Dermis blood vessel endothelial cell (primary cell): ENCODE results near the gene MAP4K4. TPM values are rescaled to one million over a fixed set of nuclear protein-coding genes. Genes with fewer than 3 reads are reported as not detected.

Experiments
- DNase-seq: peaks from one replicate; pipeline ENCODE4 v3.0.0; 2010
- total RNA-seq: library from RNA; depleted of rRNA; stranded (reverse); fragments of >200 nt; gene quantifications from 2 replicates; pipeline ENCODE4 v1.2.3, GENCODE V29; 2014

Gene MAP4K4
- total RNA-seq, 1 donor from 2014 or later: 192 TPM

GRCh38 chr2:101818531-101819451 lies 121.3 kb downstream of the MAP4K4 start:
- DNase-seq: peak; percentile 53

GRCh38 chr2:101820519-101820918 lies 123.0 kb downstream of the MAP4K4 start:
- DNase-seq: peak; percentile 42

- no peak for DNase-seq
Measured at GRCh38 chr2:101821059-101821805, 123.7 kb downstream of the MAP4K4 start.

- DNase-seq: no peak
Measured at GRCh38 chr2:101821828-101822458, 124.4 kb downstream of the MAP4K4 start.

- DNase-seq: peak; percentile 92
Measured at GRCh38 chr2:101823347-101823791, 125.9 kb downstream of the MAP4K4 start.

GRCh38 chr2:101823859-101824258 lies 126.4 kb downstream of the MAP4K4 start:
- peak; percentile 65 for DNase-seq

- DNase-seq: no peak
Measured at GRCh38 chr2:101826716-101827115, 129.2 kb downstream of the MAP4K4 start.

- peak; percentile 56 for DNase-seq
Measured at GRCh38 chr2:101827246-101827645, 129.7 kb downstream of the MAP4K4 start.

- DNase-seq: no peak
Measured at GRCh38 chr2:101828257-101828656, 130.8 kb downstream of the MAP4K4 start.

- DNase-seq: no peak
Measured at GRCh38 chr2:101828673-101829334, 131.3 kb downstream of the MAP4K4 start.

GRCh38 chr2:101829429-101829828 lies 131.9 kb downstream of the MAP4K4 start:
- no peak for DNase-seq

- no peak for DNase-seq
Measured at GRCh38 chr2:101830146-101830545, 132.6 kb downstream of the MAP4K4 start.

- peak; percentile 59 for DNase-seq
Measured at GRCh38 chr2:101830555-101830954, 133.0 kb downstream of the MAP4K4 start.

- DNase-seq: peak; percentile 88
Measured at GRCh38 chr2:101831351-101831865, 133.9 kb downstream of the MAP4K4 start.

- DNase-seq: no peak
Measured at GRCh38 chr2:101832114-101832513, 134.6 kb downstream of the MAP4K4 start.

- no peak for DNase-seq
Measured at GRCh38 chr2:101833890-101834523, 136.5 kb downstream of the MAP4K4 start.

GRCh38 chr2:101837354-101837753 lies 139.8 kb downstream of the MAP4K4 start:
- DNase-seq: no peak

- no peak for DNase-seq
Measured at GRCh38 chr2:101841679-101842327, 144.3 kb downstream of the MAP4K4 start.

- no peak for DNase-seq
Measured at GRCh38 chr2:101842471-101842870, 145.0 kb downstream of the MAP4K4 start.

GRCh38 chr2:101843048-101843447 lies 145.5 kb downstream of the MAP4K4 start:
- no peak for DNase-seq

- DNase-seq: no peak
Measured at GRCh38 chr2:101843471-101843870, 146.0 kb downstream of the MAP4K4 start.
